Neural cell (in vitro differentiated cells): ENCODE data around the gene TMEM164.

ENCODE experiments used
- CTCF ChIP-seq: fragments of 450-650 bp; IDR thresholded peaks from 2 replicates; pipeline ENCODE4 v1.5.1; 2014; ENCODE audit warnings: antibody characterized with exemption, mild to moderate bottlenecking, moderate library complexity; ENCODE audit not compliant: poor library complexity, severe bottlenecking
- EZH2 ChIP-seq: fragments of 200-600, 300-800 bp; shearing (Covaris generic), sonication (generic); IDR thresholded peaks from 2 replicates; pipeline ENCODE4 v1.6.1; 2014; ENCODE audit warnings: antibody characterized with exemption, low read length, borderline replicate concordance, mild to moderate bottlenecking; ENCODE audit not compliant: insufficient read depth, poor library complexity, severe bottlenecking
- POLR2AphosphoS5 ChIP-seq: IDR thresholded peaks from 2 replicates; pipeline ENCODE4 v1.6.1; 2012
- REST ChIP-seq: IDR thresholded peaks from 2 replicates; pipeline ENCODE4 v1.6.1; 2012; ENCODE audit warnings: borderline replicate concordance
- SMC3 ChIP-seq: fragments of 450-650 bp; conservative IDR thresholded peaks from 2 replicates; pipeline ENCODE4 v1.6.1; 2014; ENCODE audit warnings: antibody characterized with exemption, mild to moderate bottlenecking, moderate library complexity; ENCODE audit not compliant: poor library complexity
- TAF1 ChIP-seq: IDR thresholded peaks from 2 replicates; pipeline ENCODE4 v1.6.1; 2012; ENCODE audit warnings: low read depth

- TF ChIP-seq POLR2AphosphoS5 (no peak), CTCF (no peak), EZH2 (no peak), SMC3 (no peak), REST (no peak), TAF1 (no peak)
Measured at GRCh38 chrX:109995155-109995554, 7.8 kb upstream of the TMEM164 start.
